Epidermal melanocyte (primary cell): Measurements from ENCODE around the gene ADGRD1.

Source experiments
- DNase-seq: peaks from one replicate; pipeline ENCODE4 v3.0.0; 2011; ENCODE audit warnings: low spot score; ENCODE audit not compliant: insufficient read length

Gene ADGRD1

DNA sequence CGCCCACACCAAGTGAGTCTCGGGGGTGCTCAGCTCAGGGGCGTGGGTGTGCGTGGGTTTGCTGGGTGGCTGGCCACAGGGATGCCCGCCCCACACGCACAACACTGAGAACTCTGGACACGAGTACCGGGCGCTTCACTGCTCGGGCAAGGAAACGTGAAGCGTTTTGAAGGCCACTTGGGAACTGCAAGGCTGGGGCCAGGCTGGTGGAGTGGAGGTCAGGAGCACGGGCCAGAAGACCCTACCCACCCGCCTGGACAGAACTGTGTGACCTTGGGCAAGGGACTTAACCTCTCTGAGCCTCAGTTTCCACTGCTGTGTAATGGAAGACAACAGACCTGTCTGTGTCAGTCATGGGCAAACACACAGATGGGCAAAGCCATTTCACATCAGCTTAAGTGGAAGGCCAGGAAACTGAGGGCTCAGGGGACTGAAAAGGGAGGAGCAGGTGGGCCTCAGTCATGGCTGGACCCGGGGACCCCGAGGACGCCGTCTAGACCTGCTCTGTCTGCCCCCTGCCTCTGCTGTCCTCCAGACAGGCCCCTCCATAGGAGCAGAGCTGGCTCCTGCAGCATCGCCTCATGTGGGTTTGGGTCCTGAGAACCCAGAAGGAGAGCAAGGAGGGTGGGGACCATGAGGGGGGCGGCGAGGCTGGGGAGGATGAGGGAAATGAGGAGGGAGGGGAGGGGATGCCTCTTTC lies 52.5 kb downstream of the ADGRD1 start:
- DNase-seq, result no peak

DNA sequence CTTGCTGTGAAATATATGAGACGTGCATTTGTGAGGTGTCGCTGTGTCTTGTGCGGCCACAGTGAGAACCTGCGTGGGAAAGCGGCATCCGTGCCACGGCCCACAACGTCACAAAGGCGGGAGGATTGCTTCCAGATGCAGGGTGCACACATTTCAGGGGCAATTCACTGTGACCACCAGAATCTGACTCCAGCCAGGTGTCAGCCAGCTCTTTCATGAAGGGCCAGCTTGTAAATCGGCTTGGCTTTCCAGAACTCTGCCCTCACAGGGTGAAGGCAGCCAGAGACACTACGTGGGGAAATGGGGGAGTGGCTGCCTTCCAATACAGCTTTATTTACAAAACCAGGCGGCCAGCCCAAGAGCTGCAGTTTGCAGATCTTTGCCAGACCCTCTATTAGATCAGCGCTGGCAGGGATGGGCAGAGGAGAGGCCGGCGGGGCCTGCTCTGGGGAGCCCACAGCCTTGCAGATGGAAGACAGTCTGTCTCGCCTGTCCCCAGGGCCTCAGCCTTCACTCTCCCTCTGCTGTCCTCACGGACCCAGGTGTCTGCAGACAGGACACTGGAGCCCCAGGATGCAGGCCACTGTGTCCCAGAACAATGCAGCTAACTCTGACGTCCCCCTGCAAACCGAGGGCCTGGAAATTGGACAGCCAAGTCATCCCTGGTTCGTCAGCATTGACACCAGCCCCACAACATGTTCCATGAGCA lies 53.5 kb downstream of the ADGRD1 start:
- no peak for DNase-seq

DNA sequence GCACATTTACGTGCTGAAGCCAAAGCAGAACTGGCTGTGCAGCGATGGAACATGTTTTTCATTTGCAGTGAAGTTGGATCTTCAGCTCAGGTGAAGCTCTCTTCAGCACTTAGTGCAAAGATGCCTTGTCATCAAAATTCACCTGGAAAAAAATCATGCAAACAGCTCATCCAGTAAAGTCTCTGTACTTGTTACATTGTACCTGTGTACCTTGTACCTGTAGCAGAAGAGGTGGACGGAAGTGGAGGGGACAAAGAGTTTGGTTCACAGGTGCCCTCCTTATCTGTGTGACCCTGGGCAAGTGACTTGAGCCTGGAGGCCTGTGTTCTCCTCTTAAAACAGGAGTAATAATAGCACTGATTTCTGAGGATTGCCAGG lies 54.0 kb downstream of the ADGRD1 start:
- no peak for DNase-seq

DNA sequence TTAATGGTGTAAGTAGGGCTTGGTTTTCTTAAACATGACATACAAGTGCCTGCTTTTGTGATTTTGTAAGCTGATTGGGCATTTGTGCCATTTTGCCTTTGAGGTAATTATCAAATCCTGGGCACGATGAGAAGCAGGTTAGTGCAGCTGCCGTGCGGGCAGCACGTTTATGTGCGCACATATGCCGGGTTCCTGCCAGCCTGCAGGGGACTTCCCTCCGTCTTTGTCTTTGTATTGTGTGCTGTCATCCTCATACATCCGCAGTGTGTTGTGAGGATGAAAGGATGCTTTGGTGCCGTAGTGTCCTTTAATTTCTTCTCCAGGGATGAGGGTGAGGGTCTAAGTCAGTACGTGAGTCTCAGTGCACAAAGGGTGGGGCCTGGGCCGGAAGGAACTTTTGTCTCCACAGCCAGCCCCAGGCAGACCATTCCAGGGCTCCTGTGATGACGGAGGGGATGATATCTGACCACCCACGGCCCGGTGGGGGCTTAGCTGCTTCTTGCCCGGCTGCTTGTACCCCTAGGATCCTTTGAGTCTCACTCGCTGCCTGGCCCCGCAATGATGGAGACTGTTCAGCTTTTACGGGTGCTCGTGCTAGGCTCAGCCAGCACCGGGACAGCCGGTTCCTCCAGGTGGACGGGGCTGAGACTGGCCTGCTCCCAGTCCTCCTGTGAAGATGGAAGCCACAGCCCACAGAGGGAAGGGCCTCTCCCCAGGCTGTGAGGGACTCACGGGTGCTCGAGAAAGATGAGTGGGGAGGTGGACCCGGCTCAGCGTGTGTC lies 54.6 kb downstream of the ADGRD1 start:
- DNase-seq, result no peak

DNA sequence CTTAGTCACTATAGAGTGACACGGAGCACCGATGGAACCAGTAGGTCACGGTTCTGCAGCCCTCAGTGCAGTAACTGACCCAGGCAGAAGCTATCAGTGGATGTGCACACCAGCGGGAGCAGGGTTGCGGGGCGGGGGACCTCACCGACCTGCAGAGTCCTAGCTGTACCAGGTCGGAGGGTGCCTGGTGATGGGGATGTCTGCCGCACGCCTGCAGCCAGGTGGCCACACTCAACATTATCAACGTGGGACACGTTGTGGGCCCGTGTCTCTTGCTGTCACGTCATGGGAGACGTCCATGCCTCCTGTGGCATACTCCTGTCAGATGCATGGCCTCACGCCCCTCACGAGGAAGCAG lies 55.2 kb downstream of the ADGRD1 start:
- no peak for DNase-seq

DNA sequence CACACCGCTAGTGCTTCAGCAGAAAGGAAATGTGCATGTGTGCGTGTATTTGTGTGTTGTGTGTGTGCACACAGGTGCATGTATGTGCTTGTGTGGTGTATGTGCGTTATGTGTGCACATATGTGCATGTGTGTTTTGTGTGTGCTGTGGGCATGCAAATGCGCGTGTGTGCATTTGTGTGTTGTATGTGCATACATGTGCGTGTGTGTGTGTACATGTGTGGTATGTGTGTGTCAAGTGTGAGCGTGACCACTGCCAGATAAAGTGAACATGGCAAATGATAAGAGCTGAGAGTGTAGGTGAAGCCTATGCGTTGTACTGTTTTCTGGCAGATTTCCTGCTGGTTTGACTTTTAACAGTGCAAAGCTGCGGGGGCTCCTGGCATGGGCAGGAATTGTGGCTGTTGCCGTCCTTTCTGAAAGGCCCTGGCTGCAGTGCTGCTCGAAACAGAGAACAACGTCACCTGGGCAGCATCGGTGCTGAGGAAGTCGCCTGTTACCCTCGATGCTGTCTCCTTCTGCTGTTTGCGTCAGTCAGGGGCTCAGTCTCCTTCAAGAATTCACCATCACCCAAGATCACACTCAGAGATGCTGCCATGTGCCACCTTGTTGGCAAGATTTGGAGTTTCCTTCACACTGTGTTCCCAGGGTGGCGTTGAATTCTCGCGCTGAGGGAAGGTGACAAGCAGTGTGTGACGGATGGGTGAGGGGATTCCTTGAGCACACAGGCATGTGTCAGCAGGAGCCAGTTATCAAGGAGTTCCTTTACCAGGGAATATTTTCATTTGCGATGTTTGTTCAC lies 56.1 kb downstream of the ADGRD1 start:
- DNase-seq, result no peak

DNA sequence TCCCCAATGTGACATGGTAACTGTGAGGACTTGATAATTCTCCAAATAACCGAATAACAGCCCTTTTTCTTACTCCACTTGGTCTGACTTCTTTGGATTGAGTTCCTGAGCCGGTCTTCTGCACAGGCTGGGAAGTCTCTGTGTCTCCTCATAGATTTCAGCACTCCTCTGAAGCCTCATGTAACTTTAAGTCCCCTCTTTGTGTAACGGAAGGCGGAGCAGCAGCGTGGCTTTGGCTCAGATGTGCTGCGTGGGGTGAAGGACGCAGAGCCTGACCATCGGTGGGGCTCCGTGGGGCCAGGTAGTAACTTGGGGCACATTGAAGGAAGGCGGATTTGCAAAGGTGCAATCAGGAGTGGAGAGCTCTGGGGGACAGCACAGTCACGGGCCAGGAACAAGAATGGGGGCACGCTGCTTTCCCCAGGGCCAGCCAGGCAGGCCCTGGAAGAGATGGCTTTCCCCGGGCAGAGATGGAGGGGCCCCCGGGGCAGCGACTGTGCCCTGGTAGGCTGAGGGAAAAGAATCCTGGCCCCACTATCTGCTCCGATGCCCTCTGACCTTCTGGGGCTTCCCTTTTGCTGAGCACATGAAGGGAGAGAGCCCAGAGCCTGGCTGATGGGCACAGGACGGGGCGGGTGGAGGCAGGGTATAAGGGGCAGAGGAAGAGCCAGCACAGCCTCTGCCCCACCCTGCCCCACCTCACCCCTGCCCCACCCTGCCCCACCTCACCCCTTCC lies 56.9 kb downstream of the ADGRD1 start:
- no peak for DNase-seq

DNA sequence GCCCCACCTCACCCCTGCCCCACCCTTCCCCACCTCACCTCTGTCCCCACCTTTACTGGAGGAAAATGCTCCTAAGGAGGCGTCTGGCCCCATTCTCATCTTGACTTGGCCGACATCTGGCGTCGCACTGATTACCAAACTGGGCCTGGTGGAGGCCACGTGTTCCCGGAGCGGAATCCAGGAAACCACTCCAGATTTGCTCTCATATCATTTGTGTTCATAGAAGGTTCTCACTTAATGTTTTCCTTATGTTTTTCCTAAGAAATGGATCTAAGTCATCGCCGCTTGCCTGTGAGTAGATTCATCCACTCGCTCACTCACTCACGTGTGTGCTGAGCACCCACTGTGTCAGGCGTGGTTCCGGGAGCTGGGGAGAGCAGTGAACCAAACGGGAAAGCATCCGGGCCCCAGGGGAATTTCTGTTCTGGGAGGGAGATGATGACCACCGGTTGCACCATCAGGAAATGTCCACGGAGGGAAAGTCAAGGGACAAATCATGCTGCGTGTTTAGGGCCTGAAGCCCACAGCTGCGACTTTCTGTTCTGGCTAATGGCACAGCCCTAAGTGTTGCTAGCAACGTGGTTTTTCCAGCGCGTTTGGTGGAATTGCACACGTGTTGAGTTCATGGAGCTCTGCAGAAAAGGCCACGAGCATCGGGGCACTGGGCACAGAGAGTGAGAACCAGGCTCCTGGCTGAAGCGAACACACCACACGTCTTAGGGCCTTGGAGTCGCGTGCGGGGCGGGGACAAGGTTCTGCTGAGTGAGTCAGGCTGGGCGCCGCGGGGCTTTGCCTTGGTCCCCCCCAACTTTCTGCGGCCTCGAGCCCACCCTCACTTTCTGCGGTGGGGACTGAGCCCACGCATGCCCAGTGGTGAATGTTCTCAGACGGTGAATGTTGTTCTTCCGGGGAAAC lies 57.7 kb downstream of the ADGRD1 start:
- no peak for DNase-seq

DNA sequence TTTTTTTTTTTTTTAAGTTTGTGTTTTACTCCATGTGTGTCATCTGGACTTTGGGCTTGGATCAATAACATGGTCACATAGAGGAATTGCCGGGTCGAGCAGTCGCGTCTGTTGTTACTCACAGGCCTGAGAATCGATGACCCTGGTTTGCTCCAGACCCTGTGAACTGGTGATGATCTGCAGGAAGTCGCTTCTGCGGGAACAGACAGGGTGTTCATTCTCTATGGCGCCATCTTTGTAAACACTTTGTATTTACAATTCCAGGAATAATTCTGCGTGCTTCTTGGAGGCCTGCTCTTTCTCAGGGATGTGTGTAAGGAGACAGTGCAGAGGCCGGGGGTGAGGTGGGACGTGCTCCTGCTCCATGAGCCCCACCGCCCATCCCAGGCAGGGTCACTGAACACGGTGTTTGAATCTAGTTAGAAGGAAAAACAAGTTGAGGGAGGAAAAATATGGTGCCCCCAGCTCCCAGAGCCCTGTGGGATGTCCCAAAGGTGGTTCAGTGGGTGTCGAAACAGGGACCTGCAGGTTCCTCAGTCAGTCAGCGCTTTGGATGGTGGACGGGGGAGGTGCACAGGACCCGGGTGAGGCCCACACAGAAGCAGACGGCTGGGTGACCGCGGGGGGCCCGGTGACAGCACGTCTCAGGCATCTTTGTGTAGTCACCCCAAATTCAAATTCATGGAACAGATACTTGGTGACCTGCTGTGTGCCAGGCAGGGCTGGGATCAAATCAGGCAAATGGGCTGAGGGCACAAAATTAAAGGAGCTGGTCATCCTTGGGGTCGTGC lies 58.8 kb downstream of the ADGRD1 start:
- DNase-seq, result no peak

DNA sequence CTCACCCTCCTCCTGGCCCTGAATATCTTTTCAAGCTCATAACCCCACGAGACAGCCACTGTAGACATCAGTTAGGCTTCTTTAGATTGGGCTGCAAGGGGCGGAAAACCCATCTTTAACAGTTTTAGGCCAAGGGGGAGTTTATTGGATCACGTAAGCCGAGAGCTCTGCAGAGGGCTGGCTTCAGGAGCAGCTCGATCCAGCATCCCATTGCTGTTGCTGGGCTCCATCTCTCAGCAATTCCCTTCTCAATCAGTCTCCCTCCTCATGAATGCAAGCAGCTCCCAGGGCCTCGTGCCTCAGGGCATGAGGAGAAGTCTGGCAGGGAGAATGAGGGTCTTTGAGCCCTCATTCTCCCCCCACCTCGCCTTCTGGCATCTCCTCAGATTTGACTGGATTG lies 59.4 kb downstream of the ADGRD1 start:
- DNase-seq, result no peak

DNA sequence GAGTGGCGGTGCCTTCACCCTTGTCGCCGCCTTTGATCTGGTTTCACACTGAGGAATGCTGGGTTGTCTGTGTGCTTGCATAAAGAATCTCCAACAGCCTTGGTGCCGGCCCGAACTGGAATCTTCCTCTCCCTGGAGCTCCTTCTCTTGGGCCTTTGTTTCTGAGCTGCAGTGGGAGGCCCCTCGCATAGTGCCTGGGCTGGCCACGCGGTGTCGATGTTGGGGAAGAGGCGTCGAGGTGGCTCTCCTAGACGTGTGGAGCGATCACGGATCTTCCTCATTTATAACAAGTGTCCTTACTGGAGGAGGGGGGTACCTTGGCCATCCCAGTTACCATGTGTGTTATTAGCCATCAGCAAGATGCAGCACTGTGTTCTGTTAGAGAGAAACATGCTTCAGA lies 60.6 kb downstream of the ADGRD1 start:
- DNase-seq, result no peak

DNA sequence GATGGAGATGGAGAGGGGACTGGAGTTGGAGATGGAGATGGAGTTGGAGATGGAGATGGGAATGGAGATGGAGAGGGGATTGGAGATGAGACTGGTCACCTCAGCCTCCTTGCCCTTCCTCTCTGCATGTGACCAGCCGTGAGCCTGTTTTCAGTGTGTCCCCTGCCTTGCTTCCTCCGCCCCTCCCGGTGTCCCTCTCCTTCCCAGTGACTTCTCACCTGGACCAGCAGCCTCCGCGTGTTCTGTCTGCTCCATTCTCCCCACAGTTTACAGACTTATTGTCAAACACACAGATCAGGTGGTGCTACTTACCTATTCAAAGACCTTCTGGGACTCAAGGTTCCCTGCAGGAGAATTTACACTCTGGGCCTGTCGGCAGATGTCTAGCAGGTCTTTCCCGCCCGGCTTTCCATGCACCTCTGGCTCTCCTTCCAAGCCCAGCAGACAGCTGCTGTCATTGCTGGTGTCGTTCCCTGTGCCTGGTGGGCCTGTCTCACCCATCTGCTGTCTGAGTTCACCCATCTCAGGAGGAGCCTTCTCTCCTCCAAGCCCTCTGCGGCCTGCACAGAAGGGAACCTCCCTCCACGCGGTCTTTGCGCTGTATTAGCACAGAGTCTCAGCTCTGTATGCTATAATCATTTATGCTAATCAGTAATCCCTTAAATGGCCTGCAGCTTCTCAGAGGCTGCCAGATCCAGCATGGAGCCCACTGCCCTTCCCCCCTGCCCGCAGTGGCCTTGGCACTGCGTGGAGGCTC lies 62.1 kb downstream of the ADGRD1 start:
- DNase-seq, result no peak

DNA sequence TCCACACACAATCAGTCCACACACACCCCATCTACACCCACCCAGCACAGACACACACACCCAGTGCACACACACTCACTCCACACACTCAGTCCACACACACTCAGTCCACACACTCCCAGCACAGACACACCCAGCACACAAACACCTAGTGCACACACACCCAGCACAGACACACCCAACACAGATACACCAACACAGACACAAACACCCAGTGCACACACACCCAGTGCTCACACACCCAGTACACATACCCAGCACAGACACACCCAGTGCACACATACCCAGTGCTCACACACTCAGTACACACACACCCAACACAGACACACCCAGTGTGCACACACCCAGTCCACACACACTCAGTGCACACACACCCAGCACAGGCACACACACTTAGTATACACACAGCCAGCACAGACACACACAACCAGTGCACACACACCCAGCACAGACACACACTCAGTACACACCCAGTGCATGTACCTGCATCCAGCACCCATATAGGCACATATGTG lies 63.8 kb downstream of the ADGRD1 start:
- no peak for DNase-seq

DNA sequence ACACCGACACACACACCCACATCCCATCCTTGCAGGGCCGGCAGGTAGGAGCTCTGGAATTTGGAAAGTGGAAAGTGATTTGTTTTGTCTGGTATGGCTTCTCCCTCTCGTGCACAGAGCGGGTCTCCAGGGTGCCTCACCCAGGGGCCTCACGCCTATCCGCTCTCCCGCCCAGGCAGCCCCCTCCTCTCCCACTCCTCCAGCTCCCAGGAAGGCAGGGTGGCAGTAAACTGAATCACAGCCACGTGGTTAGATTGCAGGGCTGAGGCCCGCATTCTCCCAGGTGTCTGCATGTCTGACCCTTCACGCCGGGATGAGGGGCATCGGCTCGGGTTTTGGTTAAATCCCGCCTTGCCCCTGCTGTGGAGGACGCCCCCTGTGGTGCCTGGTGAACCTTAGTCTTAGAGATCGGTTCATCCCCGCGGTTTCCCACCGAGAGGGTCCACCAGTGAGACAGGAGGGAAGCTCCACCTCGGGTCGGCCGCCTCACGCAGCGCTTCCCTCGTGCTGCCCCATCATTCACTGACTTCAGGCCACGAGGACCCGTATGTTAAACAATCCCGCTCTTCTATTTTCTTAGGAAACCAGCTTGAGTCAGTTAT lies 64.4 kb downstream of the ADGRD1 start:
- no peak for DNase-seq

DNA sequence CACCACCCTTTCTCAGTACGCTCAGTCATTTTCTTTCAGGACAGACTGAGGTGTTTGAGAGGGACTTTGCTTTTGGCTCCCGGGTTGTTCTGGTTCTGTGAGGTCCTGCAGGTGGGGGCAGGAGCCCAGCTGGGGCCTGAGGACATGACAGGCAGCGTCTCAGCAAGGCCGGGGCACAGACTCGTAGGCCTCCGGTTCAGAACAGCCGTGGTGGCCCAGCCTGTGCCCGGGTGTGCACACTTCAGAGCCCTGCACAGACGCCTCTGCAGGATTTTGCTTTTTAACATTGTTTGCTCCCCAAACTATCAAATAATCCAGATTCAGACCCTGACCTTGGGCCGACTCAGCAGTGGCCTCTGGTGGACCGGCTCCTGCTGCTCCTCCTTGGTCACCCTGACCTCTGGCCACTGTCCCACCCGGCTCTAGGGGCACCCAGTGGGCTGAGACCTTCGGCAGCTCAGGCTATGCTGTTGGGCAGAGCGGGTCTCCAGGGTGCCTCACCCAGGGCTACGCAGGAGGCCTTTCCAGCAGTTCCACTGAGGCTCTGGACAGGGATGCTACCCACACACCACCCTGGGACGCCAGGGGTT lies 65.2 kb downstream of the ADGRD1 start:
- DNase-seq, result no peak

DNA sequence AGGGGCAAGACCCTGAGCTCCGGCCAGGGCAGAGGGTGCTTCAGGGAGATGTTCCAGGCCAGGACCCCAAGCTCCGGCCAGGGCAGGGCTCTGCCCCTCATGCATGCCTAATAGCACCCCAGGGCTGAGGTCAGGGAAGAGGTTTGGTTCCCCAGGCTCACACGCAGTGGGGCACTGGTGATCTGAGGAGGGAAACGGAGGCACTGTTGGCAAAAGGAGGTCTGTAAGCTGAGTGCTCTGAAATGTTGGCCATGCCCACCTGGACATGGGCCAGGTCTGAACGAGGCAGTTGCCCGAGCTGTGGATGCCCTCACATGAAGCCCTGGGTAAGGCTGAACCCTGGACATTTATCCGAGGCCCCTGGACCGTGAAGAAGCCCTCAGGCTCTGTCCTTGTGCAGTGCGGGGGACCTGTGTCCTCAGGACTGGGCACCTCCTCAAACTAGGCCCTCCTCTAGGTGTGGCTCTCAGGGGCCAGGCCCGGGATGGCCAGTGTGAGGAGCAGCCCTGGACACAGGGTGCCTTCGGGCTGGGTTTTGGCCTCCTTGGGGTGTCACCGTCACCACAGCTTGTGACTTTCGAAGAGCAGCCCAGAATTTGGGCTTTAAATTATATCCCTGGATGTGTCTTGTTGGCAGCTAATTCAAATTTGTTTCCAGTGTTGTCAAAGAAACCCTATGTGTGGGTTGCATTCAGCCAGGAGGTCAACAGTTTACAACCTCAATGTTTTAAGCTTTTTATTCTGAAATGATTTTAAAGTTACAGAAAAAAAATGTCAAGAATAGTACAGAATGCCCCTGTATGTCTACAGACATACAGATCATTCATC lies 66.8 kb downstream of the ADGRD1 start:
- no peak for DNase-seq

DNA sequence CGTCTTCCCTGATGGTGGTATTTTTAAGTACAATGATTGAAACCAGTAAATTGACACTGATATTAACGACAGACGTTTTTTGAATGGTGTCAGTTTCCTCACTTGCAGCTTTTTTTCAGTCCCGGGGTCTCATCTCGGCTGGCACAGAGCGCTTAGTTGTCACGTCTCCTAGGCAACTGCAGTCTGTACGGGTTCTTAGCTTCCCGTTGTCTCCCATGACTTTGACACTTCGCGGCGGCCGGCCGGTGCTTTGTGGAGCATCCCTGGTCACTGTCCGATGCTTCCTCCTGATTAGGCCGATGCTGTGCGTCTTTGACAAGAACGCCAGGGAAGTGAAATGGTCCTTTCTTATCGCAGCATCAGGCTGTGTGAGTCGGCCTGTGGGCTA lies 67.4 kb downstream of the ADGRD1 start:
- DNase-seq, result no peak
